ENCODE data around the gene TMEM185A.
"Not testable (repeated sequence)": the region's sequence is repeated elsewhere in the genome, so short reads cannot be mapped to it uniquely, and the experiment has no call there.

Gene TMEM185A

DNA sequence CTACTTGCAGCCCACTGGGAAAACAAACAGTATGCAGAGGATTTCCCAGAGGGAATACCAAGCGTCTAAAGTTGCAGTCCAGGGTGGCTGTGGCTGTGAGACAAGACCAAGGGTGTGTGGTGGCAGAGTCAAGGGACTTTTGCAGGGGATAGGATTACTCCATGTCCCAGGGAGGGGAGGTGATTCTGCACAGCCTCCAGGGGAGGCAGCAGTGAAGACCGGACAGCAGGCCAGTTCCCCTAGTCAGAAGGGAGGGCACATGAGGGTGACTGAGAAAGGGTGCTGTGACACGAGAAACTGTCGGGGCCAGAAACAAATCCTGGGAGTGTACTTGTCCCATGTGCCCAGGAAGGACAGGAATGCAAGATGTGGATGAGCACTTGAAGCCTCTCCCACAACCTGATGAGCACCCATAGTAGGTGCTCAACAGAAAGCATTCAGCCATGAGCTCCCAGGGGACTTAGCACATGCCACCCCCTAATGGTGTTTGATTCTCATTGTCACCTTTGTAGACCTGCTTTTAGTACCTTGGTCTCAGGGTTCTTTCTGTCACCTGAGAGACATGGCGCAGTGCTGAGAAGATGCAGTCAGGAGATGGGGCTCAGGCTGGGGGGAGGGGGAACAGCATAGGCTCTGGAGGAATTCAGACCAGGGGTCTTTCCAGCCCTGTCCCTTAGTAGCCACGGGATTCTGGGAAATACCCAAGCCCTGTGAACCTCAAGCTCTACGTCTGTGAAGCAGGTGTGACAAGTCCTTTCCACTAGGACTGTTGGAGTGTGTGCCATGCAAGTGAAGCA, 63.8 kb downstream of the TMEM185A start:
- no peak for DNase-seq (ENCODE audit: low read depth)
- H3K4me3 ChIP-seq (ENCODE audit: low read depth, low read length): no peak overlapping the region

DNA sequence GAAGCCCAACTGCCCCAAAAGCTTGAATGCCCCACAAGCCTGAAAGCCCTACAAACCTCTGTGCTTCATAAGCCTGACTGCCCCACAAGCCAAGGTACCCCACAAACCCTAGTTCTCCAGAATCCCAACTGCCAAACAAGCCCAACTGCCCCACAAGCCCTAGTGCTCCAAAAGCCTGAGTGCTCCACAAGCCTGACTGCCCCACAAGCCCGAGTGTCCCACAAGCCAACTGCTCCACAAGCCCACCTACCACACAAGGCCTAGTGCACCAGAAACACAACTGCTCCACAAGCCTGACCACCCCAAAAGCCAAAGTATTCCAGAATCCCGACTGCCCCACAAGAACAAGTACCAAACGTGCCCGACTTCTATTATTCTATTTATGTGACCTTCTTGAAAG, 68.2 kb downstream of the TMEM185A start:
- no peak for DNase-seq (ENCODE audit: low read depth)
- no peak overlapping the region for H3K4me3 ChIP-seq (ENCODE audit: low read depth, low read length)

DNA sequence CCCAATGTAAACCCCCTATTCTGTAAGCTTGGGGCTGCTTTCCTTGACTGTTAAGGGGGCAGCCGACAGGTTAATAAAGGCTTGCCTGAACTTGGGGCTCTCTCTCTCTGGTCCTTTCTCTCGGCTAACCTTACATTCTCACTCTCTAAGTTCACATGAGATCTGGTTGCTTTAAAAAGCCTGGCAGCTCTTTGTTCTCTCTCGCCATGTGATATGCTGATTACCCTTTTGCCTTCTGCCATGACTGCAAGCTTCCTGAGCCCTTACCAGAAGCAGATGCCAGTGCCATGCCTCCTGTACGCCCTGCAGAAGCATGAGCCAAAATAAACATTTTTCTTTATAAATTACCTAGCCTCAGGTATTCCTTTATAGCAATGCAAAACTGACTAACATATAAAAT, 76.3 kb downstream of the TMEM185A start:
- DNase-seq (ENCODE audit: low read depth); H3K4me3 ChIP-seq (ENCODE audit: low read depth, low read length): not testable (repeated sequence)

DNA sequence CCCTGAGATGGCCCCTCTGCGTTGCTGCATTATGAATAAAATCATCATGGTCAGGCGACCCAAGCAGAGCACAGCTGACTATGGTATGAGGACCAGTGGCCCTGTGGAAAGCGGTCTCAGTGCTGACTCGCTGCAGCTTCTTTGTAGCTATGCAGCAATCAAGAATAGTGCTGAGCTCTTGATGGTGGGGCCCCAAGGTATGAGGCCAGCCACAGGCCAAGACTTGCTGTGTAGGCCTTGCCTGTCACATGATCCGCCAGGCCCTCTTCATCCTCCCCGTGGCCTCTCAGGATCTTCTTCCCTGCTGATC, 79.7 kb downstream of the TMEM185A start:
- not testable (repeated sequence) for H3K4me3 ChIP-seq (ENCODE audit: low read depth, low read length); DNase-seq (ENCODE audit: low read depth)

DNA sequence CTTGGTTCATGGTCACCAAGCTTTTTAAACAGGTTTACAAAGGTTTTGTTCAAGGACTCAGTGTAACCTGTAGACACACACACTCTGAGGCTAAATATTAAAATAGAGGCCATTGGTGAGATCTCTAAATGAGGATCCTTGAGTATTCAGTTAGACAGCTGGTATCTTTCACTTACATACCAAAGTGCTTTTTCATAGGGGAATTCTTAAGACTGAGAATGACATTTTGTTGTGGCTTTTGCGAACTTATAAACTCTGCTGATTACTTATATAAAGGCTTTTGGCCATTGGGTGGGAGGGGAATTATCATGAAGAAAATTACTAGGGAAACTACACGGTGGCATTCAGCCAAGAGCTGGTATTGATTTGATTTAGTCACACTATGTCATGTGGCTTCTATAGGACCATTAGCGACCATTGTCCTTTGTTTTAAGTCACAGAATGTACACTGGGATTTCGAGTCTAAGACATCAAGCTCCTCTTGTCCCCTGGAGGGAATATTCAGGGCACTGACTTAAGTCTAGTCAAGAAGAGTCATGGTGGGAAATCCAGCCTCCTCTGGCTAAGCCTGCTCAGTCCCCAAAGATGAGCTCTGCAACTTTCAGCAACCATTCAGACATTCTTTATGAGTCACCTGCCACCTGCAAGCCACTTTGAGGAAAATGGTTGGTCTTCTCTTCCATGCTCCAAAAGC, 80.2 kb downstream of the TMEM185A start:
- DNase-seq (ENCODE audit: low read depth); H3K4me3 ChIP-seq (ENCODE audit: low read depth, low read length): not testable (repeated sequence)

DNA sequence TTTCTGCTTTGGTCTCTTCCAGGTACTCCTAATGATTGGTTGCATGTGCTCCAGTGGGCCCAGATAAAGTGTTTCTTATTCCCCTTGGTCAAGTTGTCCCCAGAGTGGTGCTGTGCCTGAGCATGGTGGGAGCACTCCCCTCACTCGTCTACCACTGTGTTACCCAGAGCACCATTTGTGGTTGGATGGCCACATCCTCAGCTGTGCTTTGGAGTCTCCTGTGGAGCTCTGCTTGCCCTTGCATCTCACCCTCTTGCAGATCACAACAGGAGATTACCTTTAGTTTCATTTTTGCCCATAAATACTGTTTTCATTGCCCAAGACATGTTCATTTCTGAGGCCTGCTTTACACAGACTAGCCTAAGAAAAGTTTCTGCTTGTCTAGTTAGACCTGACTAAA, 81.1 kb downstream of the TMEM185A start:
- H3K4me3 ChIP-seq (ENCODE audit: low read depth, low read length); DNase-seq (ENCODE audit: low read depth): not testable (repeated sequence)

DNA sequence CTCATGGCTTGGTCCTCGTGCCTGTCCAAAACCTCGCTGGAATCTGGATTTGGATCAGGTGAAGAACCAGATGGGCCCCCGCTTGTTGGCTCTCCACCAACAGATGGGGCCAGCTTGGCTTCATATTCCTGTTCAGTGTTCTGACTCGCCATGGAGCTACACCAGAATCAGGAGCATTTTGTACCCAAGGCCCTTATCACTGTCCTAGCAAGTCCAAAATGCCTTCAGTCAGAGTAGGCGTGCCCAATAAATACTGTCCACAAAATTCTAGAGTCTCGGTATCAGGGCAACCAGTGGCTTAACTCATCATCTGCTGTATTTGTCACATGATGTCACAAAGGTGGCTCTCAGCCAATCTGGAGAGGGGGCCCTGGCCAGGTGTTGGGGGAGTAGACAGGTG, 81.9 kb downstream of the TMEM185A start, which contains the start of gene HSFX3:
HSFX3 (minus strand) TSS at position 224 of the 400 bp plus-strand sequence; CDS start at position 152, 72 bp downstream.
- not testable (repeated sequence) for DNase-seq (ENCODE audit: low read depth); H3K4me3 ChIP-seq (ENCODE audit: low read depth, low read length)

DNA sequence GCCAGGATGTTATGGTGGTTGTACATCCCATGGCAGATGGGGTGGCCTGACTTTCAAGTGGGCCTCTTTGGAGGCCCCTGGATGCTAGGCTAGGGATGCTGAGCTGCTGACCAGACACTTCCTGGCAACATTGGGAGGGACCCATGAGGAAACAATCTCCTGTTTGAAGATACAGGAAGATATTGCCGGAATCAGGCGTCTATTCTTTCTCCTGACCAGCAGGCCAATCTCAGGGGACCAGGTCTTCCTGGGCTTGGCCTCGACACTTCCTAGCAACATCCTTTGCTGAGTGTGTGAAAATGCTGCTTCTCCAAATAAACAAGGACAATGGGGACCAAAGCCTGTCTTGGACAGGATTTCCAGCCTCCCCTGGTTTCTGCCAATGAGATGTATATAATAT, 83.8 kb downstream of the TMEM185A start:
- DNase-seq (ENCODE audit: low read depth); H3K4me3 ChIP-seq (ENCODE audit: low read depth, low read length): not testable (repeated sequence)

DNA sequence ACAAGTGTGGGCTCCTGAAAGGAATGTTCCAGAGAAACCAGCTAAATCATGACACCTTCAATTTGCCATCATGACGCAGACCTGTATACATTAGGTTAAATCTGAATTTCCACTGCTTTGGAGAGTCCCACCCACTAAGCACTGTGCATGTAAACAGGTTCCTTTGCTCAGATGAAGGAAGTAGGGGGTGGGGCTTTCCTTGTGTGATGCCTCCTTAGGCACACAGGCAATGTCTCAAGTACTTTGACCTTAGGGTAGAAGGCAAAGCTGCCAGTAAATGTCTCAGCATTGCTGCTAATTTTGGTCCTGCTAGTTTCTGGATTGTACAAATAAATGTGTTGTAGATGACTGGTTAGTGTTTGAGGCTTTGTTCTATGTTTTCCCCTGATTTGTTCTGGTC, 84.6 kb downstream of the TMEM185A start:
- H3K4me3 ChIP-seq (ENCODE audit: low read depth, low read length); DNase-seq (ENCODE audit: low read depth): not testable (repeated sequence)
